Jurkat, Clone E6-1 (cell line): ENCODE data around the gene GLI2.

Experiments used
- DNase-seq: peaks from one replicate; pipeline ENCODE4 v3.0.0-alpha.2; 2011; ENCODE audit warnings: low read depth, low spot score
- H3K4me3 ChIP-seq: 2 replicates; pipeline ENCODE4 v1.5.1; 2011; ENCODE audit warnings: mild to moderate bottlenecking, low read length, control low read depth, moderate library complexity

Gene GLI2

GRCh38 chr2:120748741-120749140 is 13.1 kb downstream of the GLI2 start:
- DNase-seq: no peak
- no peak overlapping the region for H3K4me3 ChIP-seq

DNA sequence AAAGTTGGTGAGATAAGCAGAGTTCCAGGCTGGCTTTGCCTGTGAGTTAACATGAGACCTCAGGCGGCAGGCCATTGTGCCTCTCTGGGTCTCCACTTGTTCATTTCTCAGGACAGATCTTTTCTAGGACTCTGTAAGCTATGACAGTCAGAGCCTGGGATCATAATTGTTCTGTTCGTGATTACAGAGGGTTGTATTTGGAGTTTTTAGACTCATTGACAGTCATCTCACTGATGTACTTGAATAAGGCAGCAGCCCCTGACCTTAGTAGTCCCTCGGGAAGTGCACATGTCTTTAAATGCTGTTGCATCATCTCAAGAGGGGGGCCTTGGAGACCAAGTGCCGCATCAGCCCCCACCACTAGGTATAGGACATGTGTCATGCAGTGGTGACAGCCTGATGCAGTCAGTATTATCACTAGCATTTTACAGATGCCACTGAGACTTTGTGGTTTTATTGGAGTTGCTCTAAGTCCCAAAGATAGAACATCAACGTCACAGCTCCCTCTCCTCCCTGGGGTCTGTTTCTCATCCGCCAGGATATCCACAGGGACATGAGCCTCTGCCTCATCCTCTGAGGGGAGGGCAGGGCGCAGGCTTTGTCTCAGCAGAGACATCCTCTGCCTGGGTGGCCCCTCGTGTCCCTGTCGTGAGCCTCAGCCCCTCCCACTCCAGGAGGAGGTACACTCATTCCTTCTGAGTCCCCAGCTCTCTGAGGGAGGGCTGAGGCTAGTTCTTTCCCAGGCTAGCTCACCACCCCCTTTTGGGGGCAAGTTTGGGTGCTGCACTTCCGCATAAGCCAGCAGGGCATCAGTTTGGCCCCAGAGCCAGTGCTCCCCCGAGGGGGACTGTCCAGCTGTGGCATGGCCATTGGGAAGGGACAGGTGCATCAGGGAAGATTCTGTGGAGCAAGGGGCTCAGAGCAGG is 14.1 kb downstream of the GLI2 start:
- H3K4me3 ChIP-seq: no peak overlapping the region
- DNase-seq: no peak

DNA sequence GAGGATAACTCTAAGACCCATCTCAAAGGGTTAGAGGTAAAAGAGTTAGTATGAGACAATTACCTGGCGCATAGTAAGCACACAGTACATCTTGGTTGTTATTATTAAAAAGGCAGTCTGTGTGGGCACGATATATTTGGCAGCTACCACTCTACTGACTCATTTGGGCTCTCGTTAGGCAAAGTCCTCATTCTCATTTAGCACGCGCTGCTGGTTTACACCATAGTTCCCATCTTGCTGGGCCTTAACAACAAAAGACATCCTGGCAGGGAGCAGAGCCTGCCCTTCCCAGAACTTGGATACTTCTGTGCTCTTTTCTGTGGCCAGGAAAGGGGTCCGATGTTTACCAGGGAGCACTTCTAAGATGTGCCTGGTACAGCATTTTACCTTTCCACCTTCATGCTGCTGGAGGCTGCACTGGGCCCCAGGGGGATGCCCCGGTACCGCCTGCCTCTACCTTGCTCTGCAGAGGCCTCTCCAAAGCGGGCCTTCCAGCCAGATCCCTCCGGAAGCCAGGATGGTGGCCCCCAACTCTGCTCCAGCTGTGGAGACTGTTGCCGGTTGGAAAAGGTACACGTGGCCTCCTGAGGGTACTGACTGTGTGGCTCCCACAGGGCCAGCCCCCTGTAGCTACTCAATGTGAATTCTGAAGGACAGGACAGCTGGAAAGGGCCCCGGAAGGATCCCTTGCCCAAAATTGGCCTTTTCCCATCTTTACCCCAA is 15.0 kb downstream of the GLI2 start:
- H3K4me3 ChIP-seq: no peak overlapping the region
- no peak for DNase-seq

GRCh38 chr2:120751553-120751952 is 15.9 kb downstream of the GLI2 start:
- DNase-seq: no peak

GRCh38 chr2:120754067-120754960 is 18.6 kb downstream of the GLI2 start:
- no peak for DNase-seq
- H3K4me3 ChIP-seq: no peak overlapping the region

More at GRCh38 chr2:120751553-120751952, 15.9 kb downstream of the GLI2 start:
- no peak overlapping the region for H3K4me3 ChIP-seq

- DNase-seq: no peak
- H3K4me3 ChIP-seq: no peak overlapping the region
Observed at GRCh38 chr2:120758181-120759144, 22.8 kb downstream of the GLI2 start.

DNA sequence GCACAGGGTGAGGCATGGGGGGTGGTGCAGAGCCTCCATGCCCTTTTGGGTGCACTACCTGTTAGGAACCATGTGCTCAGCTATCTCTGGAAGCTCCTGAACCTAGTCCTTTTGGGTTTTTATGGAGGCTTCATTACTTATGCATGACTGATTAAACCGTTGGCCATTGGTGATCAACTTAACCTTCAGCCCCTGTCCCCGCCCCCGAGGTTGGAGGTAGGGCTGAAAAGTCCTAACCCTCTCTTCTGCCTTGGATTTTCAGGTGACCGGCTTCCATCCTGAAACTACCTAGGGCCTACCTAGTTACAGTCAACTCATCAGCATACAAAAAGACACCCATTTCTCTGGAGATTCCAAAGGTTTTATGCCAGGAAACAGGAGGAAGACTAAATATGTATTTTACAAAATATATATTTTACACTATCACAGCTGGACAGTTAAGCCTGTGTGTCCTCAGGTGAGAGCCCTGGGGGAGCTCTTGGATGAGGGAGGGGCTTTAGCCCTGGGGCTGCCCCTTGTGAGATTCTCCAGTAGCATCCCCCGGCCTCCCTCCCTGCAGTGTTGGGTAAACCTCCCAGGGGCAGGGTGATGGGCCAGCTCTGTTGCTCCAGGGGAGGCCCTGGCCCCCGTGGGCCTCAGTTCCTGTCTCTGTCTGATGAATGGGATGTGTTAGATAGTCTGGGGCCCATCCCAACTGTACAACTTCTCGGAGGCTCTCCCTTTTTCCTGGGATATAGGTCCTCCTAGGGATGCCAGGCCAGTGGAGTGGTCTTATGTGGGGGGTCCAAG is 24.1 kb downstream of the GLI2 start:
- no peak for DNase-seq
- no peak overlapping the region for H3K4me3 ChIP-seq

GRCh38 chr2:120760446-120761135 is 24.9 kb downstream of the GLI2 start:
- no peak for DNase-seq
- H3K4me3 ChIP-seq: no peak overlapping the region

- H3K4me3 ChIP-seq: no peak overlapping the region
- DNase-seq: no peak
Observed at GRCh38 chr2:120761164-120761861, 25.6 kb downstream of the GLI2 start.

GRCh38 chr2:120761911-120762310 is 26.2 kb downstream of the GLI2 start:
- DNase-seq: no peak
- no peak overlapping the region for H3K4me3 ChIP-seq

DNA sequence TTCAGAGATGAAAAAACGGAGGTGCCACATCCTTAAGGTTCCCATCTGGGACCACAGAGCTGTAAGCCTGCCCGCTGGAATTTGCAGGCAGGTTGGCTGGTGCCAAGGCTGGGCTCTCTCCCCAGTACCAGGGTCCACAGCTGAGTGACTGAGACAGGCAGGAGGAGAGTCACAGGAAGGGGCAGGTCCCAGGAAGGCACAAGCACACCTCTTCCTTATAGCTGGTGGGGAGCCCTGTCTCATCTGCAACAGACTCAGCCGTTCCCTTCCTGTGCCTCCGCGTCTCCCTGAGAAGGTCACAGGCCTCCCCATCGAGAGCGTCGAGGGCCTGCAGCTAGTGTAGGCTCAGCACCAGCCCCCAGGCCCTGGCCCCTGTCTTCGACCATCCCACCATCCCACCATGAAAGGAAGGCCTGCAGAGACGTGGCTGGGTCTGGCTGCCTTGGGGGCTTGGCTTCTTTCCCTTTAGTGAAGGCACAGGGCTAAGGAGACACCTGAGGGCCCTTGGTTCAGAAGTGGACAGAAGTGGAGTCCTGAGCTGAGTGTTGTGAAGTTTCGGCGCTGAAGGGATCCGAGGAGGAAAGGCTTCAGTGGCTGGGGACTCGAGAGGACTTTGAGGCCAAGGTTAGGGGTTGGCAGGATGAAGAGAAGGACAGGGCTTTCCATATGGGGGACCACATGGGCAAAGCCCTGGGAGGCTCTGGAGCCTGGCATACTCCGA is 26.8 kb downstream of the GLI2 start:
- DNase-seq: no peak
- H3K4me3 ChIP-seq: no peak overlapping the region

DNA sequence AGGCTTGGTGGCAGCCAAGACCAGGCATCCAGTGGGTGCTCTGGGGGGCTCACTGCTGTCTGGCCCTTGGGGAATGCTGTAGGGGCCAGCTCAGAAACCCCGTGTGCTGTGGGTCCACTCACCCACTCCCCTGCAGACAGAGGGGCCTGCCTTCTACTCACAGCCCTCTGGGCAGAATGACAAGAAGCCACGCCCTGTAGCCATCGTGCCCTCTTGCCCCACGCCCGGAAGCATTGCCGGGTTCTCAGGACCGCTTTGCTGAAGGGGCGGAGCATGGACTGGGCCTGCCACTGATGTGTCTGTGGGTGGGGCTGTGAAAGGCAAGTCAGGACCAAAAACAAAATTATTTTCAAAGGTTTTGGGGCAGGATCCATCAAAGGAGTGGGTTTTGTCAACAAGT is 27.8 kb downstream of the GLI2 start:
- no peak overlapping the region for H3K4me3 ChIP-seq
- no peak for DNase-seq

GRCh38 chr2:120763931-120764330 is 28.3 kb downstream of the GLI2 start:
- no peak for DNase-seq
- H3K4me3 ChIP-seq: no peak overlapping the region

DNA sequence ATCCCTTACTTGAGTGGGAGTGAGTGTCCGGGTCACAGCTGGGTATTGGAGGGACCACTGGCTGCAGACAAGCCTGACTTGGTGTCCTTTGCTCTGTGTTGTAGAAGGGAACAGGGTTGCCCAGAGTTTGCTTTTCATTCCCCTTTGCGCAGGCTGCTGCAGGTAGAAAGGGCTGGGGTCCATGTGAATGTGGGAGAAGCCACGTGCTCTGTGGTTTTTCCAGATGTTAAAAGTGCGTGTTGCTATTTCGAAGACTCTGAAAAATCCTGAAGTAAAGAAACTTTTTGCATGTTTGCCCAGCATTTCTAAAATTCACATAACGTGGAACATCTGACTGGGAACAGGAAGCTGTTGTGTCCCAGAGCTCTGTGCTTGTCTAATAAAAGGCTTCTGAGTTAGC is 28.8 kb downstream of the GLI2 start:
- DNase-seq: no peak
- no peak overlapping the region for H3K4me3 ChIP-seq

GRCh38 chr2:120764991-120765677 is 29.5 kb downstream of the GLI2 start:
- DNase-seq: no peak
- no peak overlapping the region for H3K4me3 ChIP-seq
